ENCODE data around the gene IST1.
"Not testable (repeated sequence)": the region's sequence is repeated elsewhere in the genome, so short reads cannot be mapped to it uniquely, and the experiment has no call there.

IST1 gene

GRCh38 chr16:71865173-71865863, 30.0 kb upstream of the IST1 start:
- DNase-seq (ENCODE audit: low spot score) = no peak
- no peak for TF ChIP-seq CTCF (IDR thresholded peaks at IDR 0.05; ENCODE audit: extremely low read depth, missing control alignments)

GRCh38 chr16:71867175-71867574, 28.2 kb upstream of the IST1 start:
- DNase-seq (ENCODE audit: low spot score) = not testable (repeated sequence)

- DNase-seq (ENCODE audit: low spot score) = no peak
- no peak for TF ChIP-seq CTCF (IDR thresholded peaks at IDR 0.05; ENCODE audit: extremely low read depth, missing control alignments)
Observed at GRCh38 chr16:71867939-71868338, 27.4 kb upstream of the IST1 start.

GRCh38 chr16:71869089-71869488, 26.2 kb upstream of the IST1 start:
- TF ChIP-seq CTCF (IDR thresholded peaks at IDR 0.05; ENCODE audit: extremely low read depth, missing control alignments) = no peak
- no peak for DNase-seq (ENCODE audit: low spot score)

GRCh38 chr16:71870818-71871217, 24.5 kb upstream of the IST1 start:
- TF ChIP-seq CTCF (IDR thresholded peaks at IDR 0.05; ENCODE audit: extremely low read depth, missing control alignments) = no peak
- DNase-seq (ENCODE audit: low spot score) = no peak

GRCh38 chr16:71873199-71873598, 22.1 kb upstream of the IST1 start:
- DNase-seq (ENCODE audit: low spot score) = no peak
- no peak for TF ChIP-seq CTCF (IDR thresholded peaks at IDR 0.05; ENCODE audit: extremely low read depth, missing control alignments)

GRCh38 chr16:71878911-71879310, 16.4 kb upstream of the IST1 start:
- no peak for TF ChIP-seq CTCF (IDR thresholded peaks at IDR 0.05; ENCODE audit: extremely low read depth, missing control alignments)
- no peak for DNase-seq (ENCODE audit: low spot score)

- no peak for DNase-seq (ENCODE audit: low spot score)
- no peak for TF ChIP-seq CTCF (IDR thresholded peaks at IDR 0.05; ENCODE audit: extremely low read depth, missing control alignments)
Observed at GRCh38 chr16:71880176-71880575, 15.2 kb upstream of the IST1 start.
